GM20000 (cell line): Measurements from ENCODE around the gene RFC4.

Source experiments
- DNase-seq: peaks from one replicate; pipeline ENCODE4 v3.0.0; 2012; ENCODE audit warnings: low spot score
- TF ChIP-seq, protein P1 (sequence below): IDR thresholded peaks from 2 replicates; pipeline ENCODE4 v1.5.1; 2012; ENCODE audit warnings: mild to moderate bottlenecking, control low read depth; ENCODE audit errors: extremely low read depth, missing control alignments

RFC4 gene

DNA sequence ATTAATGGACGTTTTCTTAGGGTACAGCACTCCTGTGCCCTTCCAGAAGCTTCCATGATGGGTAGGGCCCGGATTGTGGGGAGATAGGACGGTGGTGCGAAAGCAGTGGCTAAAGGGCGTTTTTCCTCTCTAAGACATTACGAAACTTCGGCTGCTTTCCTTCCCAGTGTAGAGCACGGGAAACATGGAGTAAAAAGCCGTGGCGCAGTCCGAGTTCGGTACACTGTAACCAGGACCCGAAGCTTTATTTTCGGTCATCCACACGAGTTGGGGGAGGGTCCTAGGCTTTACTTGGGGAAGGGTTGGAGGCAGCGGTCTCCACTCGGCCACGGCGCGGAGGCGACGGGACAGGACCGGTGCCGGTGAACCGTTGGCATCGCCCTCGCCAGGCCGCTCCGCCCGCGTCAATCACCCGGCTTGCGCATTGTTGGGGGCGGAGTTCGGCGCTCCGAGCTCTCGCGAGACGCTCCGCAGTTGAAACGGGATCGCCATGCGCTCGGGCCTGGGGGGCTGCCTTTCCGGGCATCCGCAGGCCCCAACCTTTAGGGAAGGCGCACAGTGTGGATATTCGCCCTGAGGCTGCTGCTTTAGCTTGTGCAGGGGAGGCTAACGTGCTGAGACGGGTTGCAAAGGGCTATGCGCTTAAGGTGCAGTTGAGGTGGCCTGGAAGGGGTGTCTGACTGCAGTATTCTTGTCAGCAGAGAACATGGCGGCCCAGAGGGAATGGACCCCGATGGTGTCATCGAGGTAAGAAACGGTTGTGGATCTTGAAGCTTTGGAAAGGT lies 22.4 kb downstream of the RFC4 start:
- TF ChIP-seq, protein P1, sequence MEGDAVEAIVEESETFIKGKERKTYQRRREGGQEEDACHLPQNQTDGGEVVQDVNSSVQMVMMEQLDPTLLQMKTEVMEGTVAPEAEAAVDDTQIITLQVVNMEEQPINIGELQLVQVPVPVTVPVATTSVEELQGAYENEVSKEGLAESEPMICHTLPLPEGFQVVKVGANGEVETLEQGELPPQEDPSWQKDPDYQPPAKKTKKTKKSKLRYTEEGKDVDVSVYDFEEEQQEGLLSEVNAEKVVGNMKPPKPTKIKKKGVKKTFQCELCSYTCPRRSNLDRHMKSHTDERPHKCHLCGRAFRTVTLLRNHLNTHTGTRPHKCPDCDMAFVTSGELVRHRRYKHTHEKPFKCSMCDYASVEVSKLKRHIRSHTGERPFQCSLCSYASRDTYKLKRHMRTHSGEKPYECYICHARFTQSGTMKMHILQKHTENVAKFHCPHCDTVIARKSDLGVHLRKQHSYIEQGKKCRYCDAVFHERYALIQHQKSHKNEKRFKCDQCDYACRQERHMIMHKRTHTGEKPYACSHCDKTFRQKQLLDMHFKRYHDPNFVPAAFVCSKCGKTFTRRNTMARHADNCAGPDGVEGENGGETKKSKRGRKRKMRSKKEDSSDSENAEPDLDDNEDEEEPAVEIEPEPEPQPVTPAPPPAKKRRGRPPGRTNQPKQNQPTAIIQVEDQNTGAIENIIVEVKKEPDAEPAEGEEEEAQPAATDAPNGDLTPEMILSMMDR = no peak
- peak; percentile 77 for DNase-seq

DNA sequence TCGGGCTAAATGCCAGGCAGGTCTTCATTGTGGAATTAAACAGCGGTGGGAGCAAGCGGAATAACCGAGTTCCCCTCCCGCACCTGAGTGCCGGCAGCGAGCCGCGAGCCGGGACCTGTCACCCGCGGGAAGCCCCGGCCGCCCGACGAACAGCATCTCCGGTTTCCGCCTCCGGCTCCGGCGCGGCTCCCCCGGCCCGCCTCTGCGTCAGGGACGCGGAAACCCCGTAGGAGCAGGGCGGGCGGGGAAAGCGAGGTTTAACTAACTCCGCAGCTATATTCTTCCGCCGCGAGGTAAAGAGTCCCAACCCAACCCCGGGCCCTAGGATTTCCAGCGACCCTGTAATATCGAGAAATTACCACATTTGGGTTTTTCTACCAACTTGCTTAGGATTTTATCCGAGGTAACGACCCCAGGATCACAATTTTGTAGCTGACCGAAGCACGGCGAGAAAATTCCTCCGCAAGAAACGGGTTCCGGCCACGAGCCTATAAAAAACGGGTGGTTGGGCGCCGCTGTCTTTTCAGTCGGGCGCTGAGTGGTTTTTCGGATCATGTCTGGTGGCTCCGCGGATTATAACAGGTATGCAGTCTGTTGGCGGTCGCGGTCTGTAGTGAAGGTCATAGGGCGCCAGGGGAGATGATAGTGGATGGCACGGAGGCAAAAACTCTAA lies 23.1 kb downstream of the RFC4 start, which contains the start of gene EIF4A2:
Gene EIF4A2 (plus strand): TSS at position 520 of the 673 bp plus-strand sequence. CDS start 34 bp downstream, at position 554.
- peak; percentile 91 for DNase-seq
- TF ChIP-seq, protein P1 = no peak

DNA sequence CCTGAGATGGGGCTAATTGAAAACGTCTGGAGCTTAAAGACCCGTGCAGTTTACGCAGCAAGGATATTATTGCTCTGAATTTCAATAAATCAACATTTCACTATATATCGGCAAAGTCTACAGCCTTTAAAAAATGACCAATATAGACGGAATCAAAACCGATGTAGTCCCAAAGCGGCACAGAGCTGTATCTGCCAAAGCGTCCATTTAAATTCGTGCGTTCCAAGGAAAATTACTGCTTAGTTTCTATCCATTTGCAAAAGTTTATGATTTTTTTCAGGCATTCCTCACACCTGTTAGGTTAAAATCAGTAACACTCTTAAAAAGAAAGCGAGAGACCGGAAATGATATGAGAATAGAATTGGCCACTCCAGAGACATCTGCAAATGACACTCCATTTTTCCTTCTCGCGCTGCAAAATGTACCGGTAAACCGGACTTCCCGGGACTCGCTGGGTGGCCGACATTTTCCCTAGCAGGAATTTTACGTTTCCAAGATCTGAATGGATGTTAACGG lies 23.7 kb downstream of the RFC4 start:
- peak; percentile 53 for DNase-seq
- TF ChIP-seq, protein P1 = no peak

DNA sequence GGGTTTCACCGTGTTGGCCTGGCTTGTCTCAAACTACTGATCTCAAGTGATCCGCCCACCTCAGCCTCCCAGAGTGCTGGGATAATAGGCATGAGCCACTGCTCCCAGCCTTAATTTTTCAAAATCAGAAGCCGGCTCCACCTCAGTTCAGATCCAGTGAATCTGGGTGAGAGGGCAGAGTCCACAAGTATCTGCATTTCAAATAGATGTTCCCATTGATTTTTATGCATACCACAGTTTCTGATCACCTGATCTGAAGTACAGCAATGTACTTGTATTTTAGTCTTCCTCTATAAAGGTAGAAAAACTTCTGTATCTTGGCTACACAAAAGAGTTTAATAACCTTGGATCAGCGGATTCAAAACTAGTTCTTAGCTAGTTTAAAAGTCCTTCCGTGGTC lies 27.1 kb downstream of the RFC4 start:
- no peak for DNase-seq
- TF ChIP-seq, protein P1 = no peak

DNA sequence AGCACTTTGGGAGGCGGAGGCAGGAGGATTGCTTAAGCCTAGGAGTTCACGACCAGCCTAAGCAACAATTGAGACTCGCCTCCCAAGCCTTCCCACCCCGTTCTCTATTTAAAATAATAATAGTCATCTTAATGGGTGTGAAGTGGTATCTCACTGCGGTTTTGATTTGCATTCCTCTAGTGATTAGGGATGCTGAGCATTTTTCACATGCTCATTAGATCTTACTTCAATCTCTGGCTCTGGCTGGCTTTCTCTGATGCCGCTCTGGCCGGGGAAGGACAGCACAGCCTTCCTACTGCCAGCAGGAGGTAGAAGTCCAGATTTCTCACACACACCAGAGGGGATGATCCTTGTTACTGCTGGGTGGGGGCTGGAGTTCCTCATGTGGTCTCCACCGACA lies 30.3 kb downstream of the RFC4 start:
- TF ChIP-seq, protein P1 = no peak
- DNase-seq = no peak

- TF ChIP-seq, protein P1 = no peak
- DNase-seq = peak; percentile 82
These were observed 33.4 kb downstream of the RFC4 start for GRCh38 chr3:186772701-186773417.
